ENCODE measurements around the gene PLEKHM2. TPM values are rescaled to one million over a fixed set of nuclear protein-coding genes. Genes with fewer than 3 reads are reported as not detected.
A peak's percentile ranks its signal among the peaks of the same experiment; 100 is the strongest.

The PLEKHM2 gene
- total RNA-seq, 1 donor = 54.0 TPM

- DNase-seq (ENCODE audit: low read depth) = no peak
- H3K4me3 ChIP-seq (ENCODE audit: low read depth, low read length) = no peak overlapping the region
- TF ChIP-seq, protein P1, sequence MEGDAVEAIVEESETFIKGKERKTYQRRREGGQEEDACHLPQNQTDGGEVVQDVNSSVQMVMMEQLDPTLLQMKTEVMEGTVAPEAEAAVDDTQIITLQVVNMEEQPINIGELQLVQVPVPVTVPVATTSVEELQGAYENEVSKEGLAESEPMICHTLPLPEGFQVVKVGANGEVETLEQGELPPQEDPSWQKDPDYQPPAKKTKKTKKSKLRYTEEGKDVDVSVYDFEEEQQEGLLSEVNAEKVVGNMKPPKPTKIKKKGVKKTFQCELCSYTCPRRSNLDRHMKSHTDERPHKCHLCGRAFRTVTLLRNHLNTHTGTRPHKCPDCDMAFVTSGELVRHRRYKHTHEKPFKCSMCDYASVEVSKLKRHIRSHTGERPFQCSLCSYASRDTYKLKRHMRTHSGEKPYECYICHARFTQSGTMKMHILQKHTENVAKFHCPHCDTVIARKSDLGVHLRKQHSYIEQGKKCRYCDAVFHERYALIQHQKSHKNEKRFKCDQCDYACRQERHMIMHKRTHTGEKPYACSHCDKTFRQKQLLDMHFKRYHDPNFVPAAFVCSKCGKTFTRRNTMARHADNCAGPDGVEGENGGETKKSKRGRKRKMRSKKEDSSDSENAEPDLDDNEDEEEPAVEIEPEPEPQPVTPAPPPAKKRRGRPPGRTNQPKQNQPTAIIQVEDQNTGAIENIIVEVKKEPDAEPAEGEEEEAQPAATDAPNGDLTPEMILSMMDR (IDR thresholded peaks at IDR 0.05; ENCODE audit: insufficient read depth, low read depth, low read length) = no peak
Observed at GRCh38 chr1:15706751-15707150, 22.6 kb downstream of the PLEKHM2 start.

DNA sequence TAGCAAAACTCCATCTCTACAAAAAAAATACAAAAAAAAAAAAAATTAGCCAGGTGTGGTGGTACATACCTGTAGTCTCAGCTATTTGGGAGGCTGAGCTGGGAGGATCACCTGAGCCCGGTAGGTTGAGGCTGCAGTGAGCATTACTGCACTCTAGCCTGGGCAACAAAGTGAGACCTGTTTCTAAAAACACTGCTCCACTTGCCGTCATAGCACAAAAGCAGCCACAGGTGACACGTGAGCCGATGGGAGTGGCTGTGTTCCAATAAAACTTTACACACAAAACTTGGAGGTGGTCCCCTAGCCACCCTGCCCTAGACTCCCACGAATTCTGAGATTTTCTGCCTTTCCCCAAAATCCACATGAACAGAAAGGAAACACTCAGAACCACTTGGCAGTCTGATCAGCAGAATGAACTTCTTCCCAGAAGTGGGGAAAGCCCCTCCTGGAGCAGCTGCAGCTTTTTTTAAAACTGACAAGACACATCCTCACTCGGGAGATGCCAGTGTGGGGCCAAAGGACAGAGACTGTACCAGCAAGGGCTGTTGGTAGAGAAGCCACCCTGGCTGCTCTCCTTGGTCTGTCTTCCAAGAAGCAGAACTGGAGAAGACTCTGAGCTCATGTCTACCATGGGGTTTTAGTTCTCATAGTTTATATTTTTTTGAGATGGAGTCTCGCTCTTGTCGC is 23.3 kb downstream of the PLEKHM2 start:
- no peak overlapping the region for H3K4me3 ChIP-seq (ENCODE audit: low read depth, low read length)
- TF ChIP-seq, protein P1 (IDR thresholded peaks at IDR 0.05; ENCODE audit: insufficient read depth, low read depth, low read length) = no peak
- DNase-seq (ENCODE audit: low read depth) = no peak

DNA sequence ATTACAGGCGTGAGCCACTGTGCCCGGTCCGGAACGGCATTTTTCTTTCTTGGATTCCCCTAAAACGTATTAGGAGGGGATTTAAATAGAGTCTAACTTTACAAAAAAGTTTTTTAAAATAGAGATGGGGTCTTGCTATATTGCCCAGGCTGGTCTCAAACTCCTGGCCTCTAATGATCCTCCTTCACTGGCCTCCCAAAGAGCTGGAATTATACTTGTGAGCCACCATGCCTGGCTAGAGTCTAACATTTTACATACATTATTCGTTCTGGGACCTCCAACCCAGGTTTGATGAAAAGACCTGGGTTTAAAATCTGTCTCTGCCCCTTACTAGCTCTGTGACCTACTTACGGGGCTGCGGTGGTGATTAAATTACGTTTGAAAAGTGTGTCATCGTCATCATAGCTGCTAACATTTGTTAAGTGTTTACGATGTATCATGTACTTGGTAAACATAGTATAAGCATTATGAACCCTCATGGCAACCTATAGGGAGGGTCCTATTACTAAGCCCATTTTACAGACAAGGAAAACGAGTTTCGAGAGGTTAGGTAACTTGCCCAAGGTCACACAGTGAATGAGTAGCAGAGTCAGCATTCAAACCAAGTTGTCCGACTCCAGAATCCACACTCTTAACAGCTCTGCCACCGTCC is 24.5 kb downstream of the PLEKHM2 start:
- TF ChIP-seq, protein P1 (IDR thresholded peaks at IDR 0.05; ENCODE audit: insufficient read depth, low read depth, low read length) = no peak
- no peak overlapping the region for H3K4me3 ChIP-seq (ENCODE audit: low read depth, low read length)
- DNase-seq (ENCODE audit: low read depth) = no peak

GRCh38 chr1:15709226-15709625 is 25.1 kb downstream of the PLEKHM2 start:
- DNase-seq (ENCODE audit: low read depth) = no peak
- TF ChIP-seq, protein P1 (IDR thresholded peaks at IDR 0.05; ENCODE audit: insufficient read depth, low read depth, low read length) = no peak

GRCh38 chr1:15712168-15712567 is 28.0 kb downstream of the PLEKHM2 start:
- no peak for DNase-seq (ENCODE audit: low read depth)
- TF ChIP-seq, protein P1 (IDR thresholded peaks at IDR 0.05; ENCODE audit: insufficient read depth, low read depth, low read length) = no peak
- no peak overlapping the region for H3K4me3 ChIP-seq (ENCODE audit: low read depth, low read length)

More at GRCh38 chr1:15709226-15709625, 25.1 kb downstream of the PLEKHM2 start:
- H3K4me3 ChIP-seq (ENCODE audit: low read depth, low read length) = no peak overlapping the region

DNA sequence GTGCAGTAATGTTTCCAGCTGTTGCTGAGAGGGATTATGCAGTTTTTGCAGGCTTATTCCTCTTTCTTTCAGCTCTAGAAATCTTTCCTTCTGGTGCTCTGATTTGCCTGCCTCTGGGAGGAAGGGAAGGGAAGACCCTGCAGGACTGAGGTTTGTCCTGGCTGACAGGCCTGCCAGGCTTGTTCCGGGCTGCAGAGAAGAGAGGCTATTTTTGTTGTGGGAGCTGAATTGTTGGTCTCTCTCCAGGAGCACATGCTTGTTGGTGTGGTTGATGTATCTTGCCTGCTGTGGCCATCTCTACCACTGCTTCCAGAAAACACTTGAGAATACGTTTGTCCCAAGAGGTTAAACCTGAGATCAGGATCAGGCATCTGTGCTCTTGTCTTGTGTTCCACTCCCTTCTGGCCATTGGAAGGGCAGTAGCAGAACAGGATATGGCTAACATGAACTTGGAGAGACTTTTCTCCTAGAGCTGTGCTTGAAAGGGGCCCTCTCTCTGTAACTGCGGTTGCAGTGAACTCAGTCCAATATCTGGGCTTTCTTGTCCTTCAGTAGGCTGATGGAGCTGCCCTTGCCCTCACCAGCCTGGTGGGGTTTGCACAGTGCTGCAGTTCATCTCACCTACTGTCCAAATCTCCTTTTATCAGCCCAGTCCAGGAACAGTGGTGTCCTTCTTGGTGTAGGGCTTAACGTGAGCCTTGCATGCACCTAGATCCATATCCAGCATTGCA is 30.5 kb downstream of the PLEKHM2 start:
- H3K4me3 ChIP-seq (ENCODE audit: low read depth, low read length) = no peak overlapping the region
- DNase-seq (ENCODE audit: low read depth) = peak; percentile 81
- TF ChIP-seq, protein P1 (IDR thresholded peaks at IDR 0.05; ENCODE audit: insufficient read depth, low read depth, low read length) = no peak

Measured in fibroblast of villous mesenchyme (primary cell).